Naive thymus-derived CD8-positive, alpha-beta T cell (primary cell): Measurements from ENCODE around the gene NMNAT2. TPM values are rescaled to one million over a fixed set of nuclear protein-coding genes. Genes with fewer than 3 reads are reported as not detected.
A peak's percentile ranks its signal among the peaks of the same experiment; 100 is the strongest.
"Not testable (repeated sequence)": the region's sequence is repeated elsewhere in the genome, so short reads cannot be mapped to it uniquely, and the experiment has no call there.

ENCODE experiments used
- ATAC-seq, 2 donors: fragments of 150-1000 bp; cut with Tn5 transposase in 1 of 2; sonication (Bioruptor Pico), chemical (Tn5 transposase) in 1 of 2; 1 replicate in 1 of 2; 2 replicates in 1 of 2; pipeline ENCODE4 v1.10.0; 2021; ENCODE audit warnings: mild to moderate bottlenecking in 2 of 2, moderate library complexity in 2 of 2
- POLR2A ChIA-PET: fragments of 350-600 bp; sonication (Branson Sonifier 250); formaldehyde crosslinking; loops from one replicate; lab custom pipeline; 2021; ENCODE audit warnings: antibody characterized with exemption; lab: Charles Lee
- DNase-seq, 10 donors: peaks; one replicate each; pipeline versions ENCODE4 v3.0.0 to v3.0.0-alpha.2; 2020 to 2022
- H3K27ac Mint-ChIP-seq, 10 donors: one replicate each; pipeline ENCODE4 v1.8.0; 2020 to 2022; ENCODE audit warnings: mild to moderate bottlenecking in 10 of 10, mixed read lengths in 10 of 10, moderate library complexity in 4 of 10, inconsistent platforms in 1 of 10
- H3K27me3 Mint-ChIP-seq, 5 donors: one replicate each; pipeline ENCODE4 v1.8.0; 2021 to 2022; ENCODE audit warnings: mixed read lengths in 5 of 5
- H3K36me3 Mint-ChIP-seq, 3 donors: one replicate each; pipeline ENCODE4 v1.8.0; 2020 to 2022; ENCODE audit warnings: mixed read lengths in 3 of 3, mild to moderate bottlenecking in 2 of 3, inconsistent platforms in 1 of 3
- H3K4me1 Mint-ChIP-seq, 4 donors: one replicate each; pipeline ENCODE4 v1.8.0; 2021 to 2022; ENCODE audit warnings: mixed read lengths in 4 of 4
- H3K4me3 Mint-ChIP-seq, 10 donors: one replicate each; pipeline ENCODE4 v1.8.0; 2020 to 2022; ENCODE audit warnings: mild to moderate bottlenecking in 10 of 10, mixed read lengths in 10 of 10, moderate library complexity in 6 of 10, inconsistent platforms in 1 of 10
- H3K9me3 Mint-ChIP-seq, 9 donors: one replicate each; pipeline ENCODE4 v1.8.0; 2020 to 2022; ENCODE audit warnings: mixed read lengths in 9 of 9, mild to moderate bottlenecking in 3 of 9, inconsistent platforms in 1 of 9, moderate library complexity in 1 of 9
- polyA plus RNA-seq, 3 donors: library from polyadenylated mRNA; unstranded; fragments of 300-500 nt; fragmentation: Illumina TruSeq; gene quantifications; one replicate each; pipeline ENCODE4 v1.2.3, GENCODE V29; 2021
- total RNA-seq, 8 experiments: library from RNA in 2 of 8; stranded (reverse) in 2 of 8; gene quantifications; one replicate each; pipeline ENCODE4 v1.2.3 and lab custom pipeline; 2021 to 2026

Gene NMNAT2
- total and polyA plus RNA-seq, 5 experiments from 2014 or later, result not detected

GRCh38 chr1:183275322-183275721 is 142.9 kb downstream of the NMNAT2 start:
- DNase-seq, result no peak
- POLR2A ChIA-PET, result no interaction called here
- Mint-ChIP-seq H3K9me3 (no peaks in the 10 kb centered on the region), H3K4me3 (no peak overlapping the region), H3K4me1 (peaks cover 0 to 2% (median 0%) of the 10 kb centered on the region in 4 donors), H3K27me3 (no peaks in the 10 kb centered on the region), H3K27ac (no peak overlapping the region), H3K36me3 (no peaks in the 10 kb centered on the region)
- ATAC-seq, result no peak

DNA sequence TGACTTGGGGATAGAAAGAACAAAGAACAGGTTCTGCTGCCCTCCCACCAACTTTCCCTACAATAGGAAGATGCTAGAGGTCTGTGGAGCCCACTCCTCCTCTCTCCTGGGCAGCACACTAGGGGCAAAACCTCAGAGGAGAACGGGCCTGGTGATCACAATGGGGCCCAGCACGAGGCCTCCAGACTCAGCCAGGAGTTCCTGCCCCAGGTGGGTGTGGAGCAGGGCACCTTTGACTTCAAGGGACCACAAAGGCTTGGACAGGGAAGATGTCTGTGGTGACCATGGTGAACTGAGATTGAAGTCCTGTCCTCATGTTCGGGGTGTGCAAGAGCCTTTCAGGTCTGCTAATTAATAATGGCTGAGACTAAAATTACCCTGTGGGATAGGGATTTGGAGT is 143.3 kb downstream of the NMNAT2 start:
- H3K4me3 Mint-ChIP-seq, result no peak overlapping the region
- H3K27me3 Mint-ChIP-seq, result no peaks in the 10 kb centered on the region
- peaks cover 0 to 2% (median 0%) of the 10 kb centered on the region in 4 donors for H3K4me1 Mint-ChIP-seq
- POLR2A ChIA-PET, result no interaction called here
- no peaks in the 10 kb centered on the region for H3K36me3 Mint-ChIP-seq
- H3K27ac Mint-ChIP-seq, result no peak overlapping the region
- ATAC-seq, result no peak
- no peaks in the 10 kb centered on the region for H3K9me3 Mint-ChIP-seq
- no peak for DNase-seq

- H3K27ac Mint-ChIP-seq, POLR2A ChIA-PET, H3K9me3 Mint-ChIP-seq, ATAC-seq, H3K27me3 Mint-ChIP-seq, DNase-seq, H3K4me3 Mint-ChIP-seq, H3K4me1 Mint-ChIP-seq, H3K36me3 Mint-ChIP-seq: not testable (repeated sequence)
Observed at GRCh38 chr1:183273984-183274383, 144.2 kb downstream of the NMNAT2 start.

- H3K4me3 Mint-ChIP-seq, result no peak overlapping the region
- no peaks in the 10 kb centered on the region for H3K36me3 Mint-ChIP-seq
- H3K27me3 Mint-ChIP-seq, result no peaks in the 10 kb centered on the region
- no peak for ATAC-seq
- POLR2A ChIA-PET, result no interaction called here
- H3K9me3 Mint-ChIP-seq, result no peaks in the 10 kb centered on the region
- no peak for DNase-seq
- H3K4me1 Mint-ChIP-seq, result no peaks in the 10 kb centered on the region
- H3K27ac Mint-ChIP-seq, result no peak overlapping the region
Observed at GRCh38 chr1:183273300-183273699, 144.9 kb downstream of the NMNAT2 start.

GRCh38 chr1:183272390-183272848 is 145.8 kb downstream of the NMNAT2 start:
- Mint-ChIP-seq H3K4me3 (no peak overlapping the region), H3K36me3 (no peaks in the 10 kb centered on the region), H3K27ac (no peak overlapping the region), H3K4me1 (no peaks in the 10 kb centered on the region), H3K9me3 (no peaks in the 10 kb centered on the region), H3K27me3 (peaks cover 0 to 3% (median 0%) of the 10 kb centered on the region in 5 donors)
- POLR2A ChIA-PET, result no interaction called here
- DNase-seq (no peak), ATAC-seq (no peak)

GRCh38 chr1:183270541-183271141 is 147.5 kb downstream of the NMNAT2 start:
- H3K36me3 Mint-ChIP-seq, result no peaks in the 10 kb centered on the region
- ATAC-seq (no peak), DNase-seq (no peak)
- H3K4me3 Mint-ChIP-seq, result no peak overlapping the region
- peak overlapping the region in 1 of 10 donors; percentile 23 for H3K27ac Mint-ChIP-seq
- H3K4me1 Mint-ChIP-seq, result no peaks in the 10 kb centered on the region
- H3K9me3 Mint-ChIP-seq, result no peaks in the 10 kb centered on the region
- POLR2A ChIA-PET, result no interaction called here
- peaks cover 2 to 8% (median 4%) of the 10 kb centered on the region in 5 donors for H3K27me3 Mint-ChIP-seq

- ATAC-seq (no peak), DNase-seq (no peak)
- POLR2A ChIA-PET, result no interaction called here
- Mint-ChIP-seq H3K27ac (no peak overlapping the region), H3K27me3 (peaks cover 2 to 11% (median 8%) of the 10 kb centered on the region in 5 donors), H3K4me3 (no peak overlapping the region), H3K36me3 (no peaks in the 10 kb centered on the region), H3K4me1 (no peaks in the 10 kb centered on the region), H3K9me3 (no peaks in the 10 kb centered on the region)
Observed at GRCh38 chr1:183267646-183268431, 150.3 kb downstream of the NMNAT2 start.

- no peak overlapping the region for H3K27ac Mint-ChIP-seq
- H3K4me3 Mint-ChIP-seq, result no peak overlapping the region
- H3K9me3 Mint-ChIP-seq, result no peaks in the 10 kb centered on the region
- POLR2A ChIA-PET, result no interaction called here
- no peaks in the 10 kb centered on the region for H3K36me3 Mint-ChIP-seq
- no peaks in the 10 kb centered on the region for H3K4me1 Mint-ChIP-seq
- no peak for ATAC-seq
- peaks cover 11 to 27% (median 15%) of the 10 kb centered on the region in 5 donors for H3K27me3 Mint-ChIP-seq
- DNase-seq, result no peak
Observed at GRCh38 chr1:183263886-183264602, 154.1 kb downstream of the NMNAT2 start.

- DNase-seq (no peak), ATAC-seq (no peak)
- Mint-ChIP-seq H3K4me1 (no peaks in the 10 kb centered on the region), H3K27ac (no peak overlapping the region), H3K4me3 (no peak overlapping the region), H3K27me3 (peaks cover 12 to 40% (median 21%) of the 10 kb centered on the region in 5 donors), H3K9me3 (no peaks in the 10 kb centered on the region), H3K36me3 (no peaks in the 10 kb centered on the region)
- POLR2A ChIA-PET, result no interaction called here
Observed at GRCh38 chr1:183262628-183263200, 155.5 kb downstream of the NMNAT2 start.

GRCh38 chr1:183259924-183260323 is 158.3 kb downstream of the NMNAT2 start:
- peaks cover 12 to 33% (median 17%) of the 10 kb centered on the region in 5 donors for H3K27me3 Mint-ChIP-seq

GRCh38 chr1:183255073-183255472 is 163.1 kb downstream of the NMNAT2 start:
- POLR2A ChIA-PET, result no interaction called here
- no peak for DNase-seq
- peaks cover 7 to 28% (median 15%) of the 10 kb centered on the region in 5 donors for H3K27me3 Mint-ChIP-seq
- no peak overlapping the region for H3K4me3 Mint-ChIP-seq
- H3K36me3 Mint-ChIP-seq, result no peaks in the 10 kb centered on the region
- no peak overlapping the region for H3K27ac Mint-ChIP-seq
- no peak for ATAC-seq
- H3K9me3 Mint-ChIP-seq, result peaks cover 0 to 10% (median 3%) of the 10 kb centered on the region in 9 donors
- peaks cover 0 to 2% (median 0%) of the 10 kb centered on the region in 4 donors for H3K4me1 Mint-ChIP-seq

More at GRCh38 chr1:183259924-183260323, 158.3 kb downstream of the NMNAT2 start:
- Mint-ChIP-seq H3K27ac (no peak overlapping the region), H3K9me3 (peaks cover 0 to 7% (median 0%) of the 10 kb centered on the region in 9 donors), H3K4me1 (no peaks in the 10 kb centered on the region), H3K4me3 (no peak overlapping the region), H3K36me3 (no peaks in the 10 kb centered on the region)
- POLR2A ChIA-PET, result no interaction called here
- no peak for DNase-seq
- no peak for ATAC-seq

- no peak overlapping the region for H3K27ac Mint-ChIP-seq
- no peak for DNase-seq
- peaks cover 0 to 2% (median 0%) of the 10 kb centered on the region in 4 donors for H3K4me1 Mint-ChIP-seq
- H3K27me3 Mint-ChIP-seq, result peaks cover 7 to 13% (median 8%) of the 10 kb centered on the region in 5 donors
- H3K4me3 Mint-ChIP-seq, result no peak overlapping the region
- no peak for ATAC-seq
- no peaks in the 10 kb centered on the region for H3K36me3 Mint-ChIP-seq
- POLR2A ChIA-PET, result no interaction called here
- peaks cover 0 to 10% (median 3%) of the 10 kb centered on the region in 9 donors for H3K9me3 Mint-ChIP-seq
Observed at GRCh38 chr1:183251959-183252450, 166.2 kb downstream of the NMNAT2 start.
